ENCODE results near the gene ZNF530. TPM values are rescaled to one million over a fixed set of nuclear protein-coding genes. Genes with fewer than 3 reads are reported as not detected.
A peak's percentile ranks its signal among the peaks of the same experiment; 100 is the strongest.

Gene ZNF530
- total and polyA plus RNA-seq, 2 donors (not counting 1 experiment from before 2014, with no cell fraction given) = 4.3 to 11.2 TPM

DNA sequence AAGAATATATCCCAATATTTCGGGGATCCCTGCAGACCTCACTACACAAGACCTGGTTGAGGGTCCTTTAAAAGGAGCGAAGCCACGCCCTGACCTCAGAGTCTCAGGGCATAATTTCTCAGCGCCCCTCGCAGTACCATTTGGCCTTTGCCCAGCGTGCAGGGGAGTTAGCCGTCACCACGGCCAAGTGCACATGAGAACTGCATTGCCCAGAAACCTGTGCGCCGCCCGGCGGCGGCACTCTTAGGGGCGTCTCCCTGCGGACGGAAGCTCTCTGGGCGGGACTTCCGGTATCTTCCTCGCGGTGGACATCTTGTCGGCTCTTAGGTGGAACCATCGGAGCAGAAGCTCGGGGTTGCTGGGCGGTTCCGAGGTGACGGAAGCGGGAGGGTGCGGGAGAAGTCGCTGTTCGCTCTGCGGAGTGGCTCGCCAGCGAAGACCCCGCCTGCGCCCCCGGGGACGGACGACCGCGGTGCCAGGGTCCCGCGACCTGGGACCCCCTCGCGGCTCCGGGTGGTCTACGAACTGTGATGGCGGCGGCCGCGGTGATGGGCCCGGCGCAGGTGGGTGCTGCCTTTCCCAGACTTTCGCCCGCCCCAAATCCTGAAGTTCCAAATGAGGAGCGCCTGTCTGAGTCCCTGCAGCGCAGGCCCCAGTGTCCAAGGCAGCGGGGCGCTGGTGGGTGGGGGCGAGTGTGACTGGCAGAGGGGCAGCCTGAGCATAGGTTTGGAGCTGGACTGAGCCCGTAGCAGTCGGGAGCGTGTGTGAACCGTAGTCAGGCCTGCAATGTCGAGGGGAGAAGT lies 14.5 kb downstream of the ZNF530 start, which contains the start of gene ZNF134:
Gene ZNF134, plus strand, starts transcription at position 302 of the 803 bp plus-strand sequence. CDS start 5,227 bp downstream, outside the sequence.
- Histone ChIP-seq H3K79me2 (ENCODE audit: control insufficient read depth, insufficient read depth, low read length) (peaks cover 60% of the 10 kb centered on the region), H3K9me3 (ENCODE audit: control extremely low read depth in 1 of 3, control insufficient read depth in 2 of 3, insufficient read depth in 1 of 3, low read length in 2 of 3) (peaks cover 6 to 46% (median 43%) of the 10 kb centered on the region in 3 donors), H3K4me1 (ENCODE audit: control insufficient read depth in 2 of 2, insufficient read depth in 2 of 2, low read length in 2 of 2) (peaks cover 14 to 21% of the 10 kb centered on the region in 2 donors), H3K4me2 (replicated peaks; ENCODE audit: low read depth, low read length, poor library complexity, severe bottlenecking) (peak within 1 kb of the TSS; percentile 89), H2AFZ (ENCODE audit: insufficient read depth, low read depth, low read length, poor library complexity, severe bottlenecking) (peak within 1 kb of the TSS; percentile 93), H3K27me3 (replicated peaks in 1 of 4; ENCODE audit: control extremely low read depth in 1 of 4, control insufficient read depth in 3 of 4, insufficient read depth in 4 of 4, low read length in 3 of 4) (no peaks in the 10 kb centered on the region), H3K27ac (ENCODE audit: low read length in 2 of 2) (peak within 1 kb of the TSS; percentile 42 to 81), H3K9ac (ENCODE audit: low read length) (peak within 1 kb of the TSS; percentile 94), H3K36me3 (replicated peaks in 1 of 2; ENCODE audit: control extremely low read depth in 1 of 2, control insufficient read depth in 1 of 2, extremely low read depth in 1 of 2, insufficient read depth in 2 of 2, low read length in 1 of 2) (peaks cover 7 to 29% of the 10 kb centered on the region in 2 experiments), H4K20me1 (ENCODE audit: control insufficient read depth, insufficient read depth, low read length, poor library complexity, severe bottlenecking) (no peaks in the 10 kb centered on the region), H3K4me3 (ENCODE audit: control extremely low read depth in 1 of 5, extremely low read depth in 1 of 5, insufficient read depth in 1 of 5, low read depth in 2 of 5, low read length in 4 of 5) (peak within 1 kb of the TSS; percentile 45 to 97 (median 92))
- Mint-ChIP-seq H3K27ac (peak within 1 kb of the TSS; percentile 90), H3K27me3 (no peaks in the 10 kb centered on the region), H3K9me3 (ENCODE audit: insufficient read depth) (peaks cover 26% of the 10 kb centered on the region), H3K4me1 (peaks cover 40% of the 10 kb centered on the region), H3K4me3 (peak within 1 kb of the TSS; percentile 93)
- DNase-seq = peak; percentile 94
- ATAC-seq (ENCODE audit: low read depth) = peak; percentile 99
- ChIA-PET POLR2A (interaction anchor here (0.5 to 1.3 kb wide), 5 partner anchors 19 to 1018 kb away, joined by 3 to 6 read pairs (median 5); partner anchors contain the start of genes ZNF154, ZNF211 and ZNF416), CTCF (interaction anchor here (0.7 to 1.0 kb wide), 2 partner anchors 14 to 67 kb away, joined by 3 read pairs; partner anchors contain the start of genes ZNF530 and ZNF551)
- intact Hi-C loops (cut with micrococcal nuclease) = loop anchor here (1.0 kb wide), 8 partner anchors 15 to 179 kb away; partner anchors contain the start of genes ZIK1, ZNF211, ZNF419 and ZNF530
- WGBS (ENCODE audit: insufficient coverage) = 3% methylated on average over 64 of the region's 64 CpGs
- TF ChIP-seq, protein P1, sequence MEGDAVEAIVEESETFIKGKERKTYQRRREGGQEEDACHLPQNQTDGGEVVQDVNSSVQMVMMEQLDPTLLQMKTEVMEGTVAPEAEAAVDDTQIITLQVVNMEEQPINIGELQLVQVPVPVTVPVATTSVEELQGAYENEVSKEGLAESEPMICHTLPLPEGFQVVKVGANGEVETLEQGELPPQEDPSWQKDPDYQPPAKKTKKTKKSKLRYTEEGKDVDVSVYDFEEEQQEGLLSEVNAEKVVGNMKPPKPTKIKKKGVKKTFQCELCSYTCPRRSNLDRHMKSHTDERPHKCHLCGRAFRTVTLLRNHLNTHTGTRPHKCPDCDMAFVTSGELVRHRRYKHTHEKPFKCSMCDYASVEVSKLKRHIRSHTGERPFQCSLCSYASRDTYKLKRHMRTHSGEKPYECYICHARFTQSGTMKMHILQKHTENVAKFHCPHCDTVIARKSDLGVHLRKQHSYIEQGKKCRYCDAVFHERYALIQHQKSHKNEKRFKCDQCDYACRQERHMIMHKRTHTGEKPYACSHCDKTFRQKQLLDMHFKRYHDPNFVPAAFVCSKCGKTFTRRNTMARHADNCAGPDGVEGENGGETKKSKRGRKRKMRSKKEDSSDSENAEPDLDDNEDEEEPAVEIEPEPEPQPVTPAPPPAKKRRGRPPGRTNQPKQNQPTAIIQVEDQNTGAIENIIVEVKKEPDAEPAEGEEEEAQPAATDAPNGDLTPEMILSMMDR (IDR thresholded peaks at IDR 0.05) = peak; percentile 34
- TF ChIP-seq EZH2 (IDR thresholded peaks at IDR 0.05; ENCODE audit: borderline replicate concordance, insufficient read depth, low read depth, low read length, poor library complexity, severe bottlenecking) = no peak
